Heart left ventricle (tissue), 16 donors: ENCODE results near the gene AHRR. TPM values are rescaled to one million over a fixed set of nuclear protein-coding genes. Genes with fewer than 3 reads are reported as not detected.

Experiments used
- ATAC-seq, 4 donors: fragments of 200-7000 bp; cut with Tn5 transposase; one replicate each; pipeline ENCODE4 v1.9.1; 2020 to 2022; ENCODE audit warnings: moderate library complexity in 4 of 4, mild to moderate bottlenecking in 3 of 4, moderate number of reproducible peaks in 1 of 4
- DNase-seq, 5 donors: peaks; one replicate each; pipeline ENCODE4 v3.0.0-alpha.2; 2020
- H3K27ac ChIP-seq, 12 donors: fragments of 200-600 bp; sonication (generic) in 4 of 12; one replicate each; pipeline versions ENCODE4 v1.5.0 to v1.8.0; 2016 to 2022; ENCODE audit warnings: mild to moderate bottlenecking in 2 of 12
- H3K27me3 ChIP-seq, 9 donors: fragments of 200-600 bp; sonication (generic) in 2 of 9; one replicate each; pipeline versions ENCODE4 v1.5.1 to v1.8.0; 2016 to 2022; ENCODE audit warnings: mild to moderate bottlenecking in 3 of 9
- H3K36me3 ChIP-seq, 9 donors: fragments of 200-600 bp; sonication (generic) in 2 of 9; one replicate each; pipeline versions ENCODE4 v1.5.0 to v1.8.0; 2018 to 2022; ENCODE audit warnings: mild to moderate bottlenecking in 2 of 9
- H3K4me1 ChIP-seq, 12 donors: fragments of 200-600 bp; sonication (generic) in 4 of 12; one replicate each; pipeline versions ENCODE4 v1.5.0 to v1.8.0; 2016 to 2022; ENCODE audit warnings: mild to moderate bottlenecking in 3 of 12
- H3K4me3 ChIP-seq, 12 donors: fragments of 200-600 bp; sonication (generic) in 4 of 12; one replicate each; pipeline versions ENCODE4 v1.5.0 to v1.8.0; 2017 to 2022; ENCODE audit warnings: mild to moderate bottlenecking in 9 of 12, moderate library complexity in 4 of 12
- H3K9me3 ChIP-seq, 12 donors: fragments of 200-600 bp; sonication (generic) in 4 of 12; one replicate each; pipeline versions ENCODE4 v1.5.0 to v1.8.0; 2016 to 2022; ENCODE audit warnings: mild to moderate bottlenecking in 1 of 12
- CTCF ChIP-seq, 12 donors: fragments of 200-600 bp; sonication (generic) in 4 of 12; IDR thresholded peaks; one replicate each; pipeline versions ENCODE4 v1.5.0 to v1.8.0; 2018 to 2022; ENCODE audit warnings: antibody characterized with exemption in 12 of 12, mild to moderate bottlenecking in 5 of 12
- POLR2A ChIP-seq, 2 donors: fragments of 450-650 bp; IDR thresholded peaks; one replicate each; pipeline ENCODE4 v1.6.1; 2017; ENCODE audit warnings: antibody characterized with exemption in 2 of 2, mild to moderate bottlenecking in 2 of 2, moderate library complexity in 2 of 2
- WGBS, 4 donors: extraction: QIAGEN DNeasy Blood & Tissue Kit in 2 of 4; methylation state at CpG; one replicate each; pipeline versions ENCODE4 v1.1.5 to v1.1.7; 2013 to 2018; 5-methylcytosine and 5-hydroxymethylcytosine counted together
- intact Hi-C, 10 donors: fragments of 100-400 bp; cut with DNase I; formaldehyde crosslinking; loops; one replicate each; pipeline versions ENCODE4 v1.11.1 to v1.14.2; 2022
- polyA plus RNA-seq, 2 donors: library from polyadenylated mRNA; stranded (reverse); fragments of 200-250 nt; gene quantifications; one replicate each; pipeline ENCODE4 v1.2.3, GENCODE V29; 2013
- total RNA-seq, 9 donors: library from RNA; depleted of rRNA in 2 of 9; stranded (reverse); fragments of >200 nt in 2 of 9; fragmentation: NEBNext Ultra II Directional in 3 of 9; extraction: Animal tissue kit (Norgen Biotek cat#: 25700) in 3 of 9; gene quantifications; one replicate each; pipeline versions ENCODE4 v1.1.0 to v1.2.4, GENCODE V29; 2016 to 2023
- donor health status: ischemic (EF 13 %, LVEDD 7.1; RV severe dilation, severe dysfunction).
- donor health status: healthy with polysubstance abuse.
- donor health status: DM: no; HTN: yes; CAD: no.
- donor health status: DM: no; HTN: no; CAD: no.
- donor health status: ischemic (EF 25% LVEDD 6.9; RV normal size, moderate dysfunction).
- donor health status: ischemic (EF 25% LVEDD 5.7; RV mildly dilated, moderate dysfunction).
- donor health status: healthy.
- donor health status: DM: yes; HTN: yes; CAD: no.
- donor health status: ischemic (EF 35%, LVEDD 5.7; RV mildly dilated, moderate dysfunction).
- donor health status: nonischemic (EF 11% LVEDD 7.7; RV severe dilation, severe dysfunction).
- donor health status: DM: yes; HTN: yes; CAD: no.
- donor health status: PGD.
- donor health status: ischemic (EF 29% LVEDD 5.4; RV normal size, mild dysfunction).
- donor health status: nonischemic (EF 23%, LVEDD 6.1; RV moderate dilation, normal function).

Gene AHRR
- total and polyA plus RNA-seq, 11 donors, result 0.11 to 0.69 (median 0.26) TPM; not detected in 2

GRCh38 chr5:422323-423232 lies 101.1 kb downstream of the AHRR start:
- no peak overlapping the region for H3K4me3 ChIP-seq
- intact Hi-C loops, result no loop called here
- no peak overlapping the region for H3K27ac ChIP-seq
- ATAC-seq, result no peak
- no peaks in the 10 kb centered on the region for H3K9me3 ChIP-seq
- peaks cover 0 to 5% (median 0%) of the 10 kb centered on the region in 12 donors for H3K4me1 ChIP-seq
- 79 to 87% (median 84%) methylated on average over 32 of the region's 32 CpGs for WGBS, 4 donors
- peak in 1 of 5 donors; percentile 35 for DNase-seq
- TF ChIP-seq CTCF (IDR thresholded peaks at IDR 0.05), result no peak
- no peaks in the 10 kb centered on the region for H3K36me3 ChIP-seq
- H3K27me3 ChIP-seq, result peaks cover 0 to 5% (median 0%) of the 10 kb centered on the region in 9 donors

GRCh38 chr5:423233-423565 lies 101.7 kb downstream of the AHRR start:
- TF ChIP-seq POLR2A (IDR thresholded peaks at IDR 0.05) (no peak), CTCF (IDR thresholded peaks at IDR 0.05) (no peak)
- Histone ChIP-seq H3K4me1 (peaks cover 0 to 5% (median 0%) of the 10 kb centered on the region in 12 donors), H3K36me3 (no peaks in the 10 kb centered on the region), H3K9me3 (no peaks in the 10 kb centered on the region), H3K27ac (no peak overlapping the region), H3K4me3 (no peak overlapping the region), H3K27me3 (peaks cover 0 to 5% (median 0%) of the 10 kb centered on the region in 9 donors)
- ATAC-seq (no peak), DNase-seq (peak in 1 of 5 donors; percentile 28)
- intact Hi-C loops, result no loop called here
- WGBS, 4 donors, result 59 to 84% (median 66%) methylated on average over 9 of the region's 9 CpGs

- Histone ChIP-seq H3K9me3 (no peaks in the 10 kb centered on the region), H3K27ac (no peak overlapping the region), H3K4me3 (no peak overlapping the region), H3K36me3 (no peaks in the 10 kb centered on the region), H3K4me1 (peaks cover 0 to 5% (median 0%) of the 10 kb centered on the region in 12 donors), H3K27me3 (peaks cover 0 to 5% (median 0%) of the 10 kb centered on the region in 9 donors)
- DNase-seq (peak in 1 of 5 donors; percentile 54), ATAC-seq (peak in 1 of 4 donors; percentile 20)
- TF ChIP-seq CTCF (IDR thresholded peaks at IDR 0.05) (no peak), POLR2A (IDR thresholded peaks at IDR 0.05) (no peak)
- 81 to 85% (median 82%) methylated on average over 22 to 24 of the region's 24 CpGs for WGBS, 4 donors
- intact Hi-C loops, result no loop called here
Observed at GRCh38 chr5:423626-424261, 102.2 kb downstream of the AHRR start.
